Epithelial cell of esophagus (primary cell): ENCODE measurements around the gene SPATA21.

Source experiments
- DNase-seq: peaks from one replicate; pipeline ENCODE4 v3.0.0; 2010; ENCODE audit warnings: low read depth
- H3K4me3 ChIP-seq: 2 replicates; pipeline ENCODE4 v1.5.1; 2011; ENCODE audit warnings: mild to moderate bottlenecking, low read length, control low read depth
- CTCF ChIP-seq: IDR thresholded peaks from 2 replicates; pipeline ENCODE4 v1.5.1; 2011; ENCODE audit warnings: low read depth, mild to moderate bottlenecking, low read length, control low read depth, inconsistent platforms; ENCODE audit not compliant: insufficient read depth; ENCODE audit errors: missing control alignments

The SPATA21 gene

GRCh38 chr1:16376971-16377370 lies 60.3 kb downstream of the SPATA21 start:
- DNase-seq = no peak
- no peak for TF ChIP-seq CTCF
- no peak overlapping the region for H3K4me3 ChIP-seq

GRCh38 chr1:16375521-16376340 lies 61.5 kb downstream of the SPATA21 start:
- no peak overlapping the region for H3K4me3 ChIP-seq

GRCh38 chr1:16374266-16374665 lies 63.0 kb downstream of the SPATA21 start:
- TF ChIP-seq CTCF = no peak
- DNase-seq = no peak
- H3K4me3 ChIP-seq = no peak overlapping the region

More at GRCh38 chr1:16375521-16376340, 61.5 kb downstream of the SPATA21 start:
- no peak for TF ChIP-seq CTCF
- DNase-seq = no peak

- no peak for TF ChIP-seq CTCF
- no peak for DNase-seq
- no peak overlapping the region for H3K4me3 ChIP-seq
Measured at GRCh38 chr1:16372535-16373285, 64.5 kb downstream of the SPATA21 start.

GRCh38 chr1:16371725-16372124 lies 65.5 kb downstream of the SPATA21 start:
- peak; percentile 42 for DNase-seq
- H3K4me3 ChIP-seq = no peak overlapping the region
- no peak for TF ChIP-seq CTCF

GRCh38 chr1:16369821-16370220 lies 67.4 kb downstream of the SPATA21 start:
- TF ChIP-seq CTCF = no peak
- no peak overlapping the region for H3K4me3 ChIP-seq
- DNase-seq = no peak
